Esophagus squamous epithelium (tissue), 5 donors: ENCODE measurements around the gene CDC42BPA. TPM values are rescaled to one million over a fixed set of nuclear protein-coding genes. Genes with fewer than 3 reads are reported as not detected.

Experiments
- DNase-seq: peaks from one replicate; lab custom pipeline; 2025; lab: John Stamatoyannopoulos, UW
- H3K27ac ChIP-seq, 4 donors: fragments of 200-600 bp; sonication (generic); one replicate each; pipeline ENCODE4 v1.5.1; 2016 to 2019; ENCODE audit warnings: mild to moderate bottlenecking in 1 of 4
- H3K27me3 ChIP-seq, 4 donors: fragments of 200-600 bp; sonication (generic); 1 replicate in 3 of 4; 2 replicates in 1 of 4; pipeline versions ENCODE4 v1.5.1 to v1.6.0; 2017 to 2021; ENCODE audit warnings: antibody characterized with exemption in 1 of 4
- H3K36me3 ChIP-seq, 3 donors: fragments of 200-600 bp; sonication (generic); one replicate each; pipeline ENCODE4 v1.5.1; 2016 to 2019
- H3K4me1 ChIP-seq, 3 donors: fragments of 200-600 bp; sonication (generic); one replicate each; pipeline ENCODE4 v1.5.1; 2017 to 2019
- H3K4me3 ChIP-seq, 4 donors: fragments of 200-600 bp; sonication (generic); 1 replicate in 3 of 4; 2 replicates in 1 of 4; pipeline ENCODE4 v1.5.1; 2016 to 2019; ENCODE audit warnings: mild to moderate bottlenecking in 2 of 4, moderate library complexity in 1 of 4
- H3K9me3 ChIP-seq, 3 donors: fragments of 200-600 bp; sonication (generic); one replicate each; pipeline ENCODE4 v1.5.1; 2016 to 2019
- POLR2A ChIP-seq, 4 donors: fragments of 450-650 bp; IDR thresholded peaks; one replicate each; pipeline ENCODE4 v1.6.1; 2017; ENCODE audit warnings: antibody characterized with exemption in 4 of 4, mild to moderate bottlenecking in 4 of 4, moderate library complexity in 3 of 4
- whole genome bisulfite sequencing, 2 donors: methylation state at CpG; one replicate each; pipeline ENCODE4 v1.1.5; 2018; 5-methylcytosine and 5-hydroxymethylcytosine counted together
- intact Hi-C: fragments of 100-400 bp; cut with DNase I; formaldehyde crosslinking; loops from one replicate; pipeline ENCODE4 v1.15.0; 2022
- total RNA-seq, 4 donors: library from RNA; depleted of rRNA; stranded (reverse); fragments of >200 nt; gene quantifications; one replicate each; pipeline ENCODE4 v1.1.0, GENCODE V29; 2016
- TF ChIP-seq, protein P1 (sequence below), 6 experiments: fragments of 450-650 bp in 4 of 6; fragments of 200-600 bp in 2 of 6; sonication (generic) in 2 of 6; IDR thresholded peaks; one replicate each; pipeline ENCODE4 v1.5.1; 2016 to 2019; ENCODE audit warnings: antibody characterized with exemption in 6 of 6, mild to moderate bottlenecking in 4 of 6, moderate library complexity in 4 of 6
- donor health status: DM: yes; HTN: yes; CAD: no.

The CDC42BPA gene
- total RNA-seq, 4 donors from 2014 or later, result 4.3 to 33.6 (median 17.2) TPM

DNA sequence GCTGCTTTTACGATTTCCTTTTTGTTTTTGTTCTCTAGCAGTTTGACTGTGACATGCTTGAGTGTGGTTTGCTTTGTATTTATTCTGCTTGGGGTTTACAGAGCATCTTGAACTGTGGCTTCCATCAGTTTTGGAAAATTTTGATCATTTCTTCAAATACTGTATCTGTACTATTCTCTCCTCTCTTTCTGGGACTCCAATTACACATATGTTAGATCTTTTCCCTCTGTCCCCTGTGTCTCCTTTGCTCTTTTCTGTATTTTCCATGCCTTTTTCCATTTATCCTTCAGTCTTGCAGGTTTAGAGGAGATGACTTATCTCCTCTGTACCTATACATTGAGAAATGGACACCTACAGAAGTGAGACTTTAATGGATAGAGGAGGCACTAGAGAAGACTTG lies 346.5 kb downstream of the CDC42BPA start:
- Histone ChIP-seq H3K9me3 (peaks cover 0 to 13% (median 4%) of the 10 kb centered on the region in 3 donors), H3K27ac (no peak overlapping the region), H3K4me3 (no peak overlapping the region), H3K4me1 (peaks cover 22 to 34% (median 30%) of the 10 kb centered on the region in 3 donors), H3K27me3 (no peaks in the 10 kb centered on the region), H3K36me3 (peaks cover 0 to 52% (median 0%) of the 10 kb centered on the region in 3 donors)
- TF ChIP-seq POLR2A (IDR thresholded peaks at IDR 0.05), result no peak
- TF ChIP-seq, protein P1, sequence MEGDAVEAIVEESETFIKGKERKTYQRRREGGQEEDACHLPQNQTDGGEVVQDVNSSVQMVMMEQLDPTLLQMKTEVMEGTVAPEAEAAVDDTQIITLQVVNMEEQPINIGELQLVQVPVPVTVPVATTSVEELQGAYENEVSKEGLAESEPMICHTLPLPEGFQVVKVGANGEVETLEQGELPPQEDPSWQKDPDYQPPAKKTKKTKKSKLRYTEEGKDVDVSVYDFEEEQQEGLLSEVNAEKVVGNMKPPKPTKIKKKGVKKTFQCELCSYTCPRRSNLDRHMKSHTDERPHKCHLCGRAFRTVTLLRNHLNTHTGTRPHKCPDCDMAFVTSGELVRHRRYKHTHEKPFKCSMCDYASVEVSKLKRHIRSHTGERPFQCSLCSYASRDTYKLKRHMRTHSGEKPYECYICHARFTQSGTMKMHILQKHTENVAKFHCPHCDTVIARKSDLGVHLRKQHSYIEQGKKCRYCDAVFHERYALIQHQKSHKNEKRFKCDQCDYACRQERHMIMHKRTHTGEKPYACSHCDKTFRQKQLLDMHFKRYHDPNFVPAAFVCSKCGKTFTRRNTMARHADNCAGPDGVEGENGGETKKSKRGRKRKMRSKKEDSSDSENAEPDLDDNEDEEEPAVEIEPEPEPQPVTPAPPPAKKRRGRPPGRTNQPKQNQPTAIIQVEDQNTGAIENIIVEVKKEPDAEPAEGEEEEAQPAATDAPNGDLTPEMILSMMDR (IDR thresholded peaks at IDR 0.05), result no peak
- WGBS, 2 donors, result 90 to 96% methylated on average over 1 of the region's 1 CpG
- intact Hi-C loops, result no loop called here
- no peak for DNase-seq

DNA sequence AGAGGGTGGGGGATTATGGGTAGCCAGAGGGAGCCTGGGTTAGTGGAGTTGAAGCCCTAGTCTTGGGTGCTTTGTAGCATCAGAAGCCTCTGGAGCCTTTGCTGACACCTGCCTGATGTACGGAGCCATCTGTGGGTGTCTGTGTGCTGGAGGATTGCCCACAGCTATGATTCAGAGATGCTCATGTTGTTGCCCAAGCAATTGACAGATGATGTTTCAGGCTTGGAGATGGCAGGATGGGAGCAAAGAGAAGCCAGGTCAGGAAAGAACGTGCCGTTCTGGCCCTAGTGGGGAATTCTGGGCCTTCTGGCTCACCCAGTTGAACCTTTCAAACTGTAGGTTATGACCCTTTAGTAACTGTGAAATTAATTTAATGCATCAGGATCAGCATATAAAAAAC lies 350.6 kb downstream of the CDC42BPA start:
- intact Hi-C loops, result no loop called here
- no peak for DNase-seq
- Histone ChIP-seq H3K9me3 (peaks cover 0 to 13% (median 4%) of the 10 kb centered on the region in 3 donors), H3K4me1 (peaks cover 0 to 2% (median 0%) of the 10 kb centered on the region in 3 donors), H3K27ac (peak overlapping the region in 2 of 4 donors; percentile 44 to 49), H3K36me3 (peaks cover 0 to 89% (median 13%) of the 10 kb centered on the region in 3 donors), H3K4me3 (no peak overlapping the region), H3K27me3 (no peaks in the 10 kb centered on the region)
- 38 to 44% methylated on average over 3 of the region's 3 CpGs for WGBS, 2 donors
- TF ChIP-seq, protein P1 (IDR thresholded peaks at IDR 0.05), result no peak
- no peak for TF ChIP-seq POLR2A (IDR thresholded peaks at IDR 0.05)

DNA sequence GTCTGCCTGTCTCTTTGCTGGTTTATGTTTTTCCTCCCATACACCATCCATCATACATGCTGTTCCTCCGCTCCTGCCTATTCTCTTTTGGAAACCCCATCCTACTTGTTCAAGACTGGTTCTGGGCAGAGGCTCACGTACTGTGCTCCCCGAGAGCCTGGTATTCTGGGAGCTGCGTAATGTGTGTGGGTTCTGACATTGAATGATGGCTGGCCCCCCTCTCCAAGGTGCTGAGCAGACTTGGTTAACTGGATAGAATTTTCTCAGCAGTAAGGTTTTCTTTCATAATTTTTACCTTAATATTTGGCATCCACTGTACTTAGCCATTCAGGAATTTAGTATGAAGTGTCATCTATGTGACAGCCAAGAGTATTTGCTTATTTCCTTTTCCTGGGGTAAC lies 351.6 kb downstream of the CDC42BPA start:
- H3K4me3 ChIP-seq, result no peak overlapping the region
- no peak for TF ChIP-seq POLR2A (IDR thresholded peaks at IDR 0.05)
- TF ChIP-seq, protein P1 (IDR thresholded peaks at IDR 0.05), result no peak
- WGBS, 2 donors, result 85 to 98% methylated on average over 4 of the region's 4 CpGs
- intact Hi-C loops, result no loop called here
- no peak for DNase-seq
- peaks cover 0 to 8% (median under 1%) of the 10 kb centered on the region in 3 donors for H3K9me3 ChIP-seq
- peak overlapping the region in 1 of 4 donors; percentile 40 for H3K27ac ChIP-seq
- H3K4me1 ChIP-seq, result no peaks in the 10 kb centered on the region
- peaks cover 0 to 91% (median 16%) of the 10 kb centered on the region in 3 donors for H3K36me3 ChIP-seq
- H3K27me3 ChIP-seq, result no peaks in the 10 kb centered on the region

DNA sequence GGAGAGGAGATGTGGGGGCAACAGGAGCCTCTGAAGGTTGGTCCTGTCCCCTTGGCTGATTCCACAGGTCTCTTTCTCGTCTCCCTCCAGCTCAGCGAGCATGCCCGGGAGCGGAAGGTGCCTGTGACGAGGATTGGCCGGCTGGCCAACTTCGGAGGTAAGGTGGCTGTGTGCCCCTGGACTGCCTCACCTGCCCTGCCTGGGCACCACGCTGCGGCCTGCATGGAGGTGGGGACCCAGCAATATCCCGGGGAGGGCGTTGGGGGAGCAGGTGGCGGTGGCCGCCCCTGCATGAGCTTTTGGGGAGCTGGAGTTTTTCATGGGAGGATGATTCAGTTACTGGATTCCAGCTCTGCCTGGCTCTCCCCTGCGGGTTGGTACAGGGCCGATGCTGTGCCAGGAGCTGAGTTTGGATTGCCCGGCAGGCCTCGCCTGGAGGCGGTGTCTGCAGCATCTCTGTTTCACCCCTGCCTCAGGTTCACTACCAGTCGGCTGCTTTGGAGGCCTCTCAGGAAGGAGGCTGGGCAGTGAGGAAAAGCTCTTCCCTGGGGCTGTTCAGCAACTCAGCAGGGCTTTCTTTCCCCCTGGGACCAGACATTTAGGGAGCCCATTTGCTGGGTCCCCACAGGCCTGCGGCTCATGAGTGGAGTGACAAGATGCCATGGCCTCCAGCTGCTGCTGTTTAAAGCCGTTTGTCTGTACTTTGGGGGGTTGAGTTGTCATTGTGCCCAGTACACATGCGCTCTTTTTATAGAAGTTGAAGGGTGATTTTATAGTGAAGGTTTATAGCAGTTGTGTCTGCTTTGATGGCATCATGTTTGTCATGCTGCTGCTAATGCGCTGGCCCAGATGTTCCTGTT lies 352.5 kb downstream of the CDC42BPA start:
- Histone ChIP-seq H3K36me3 (peaks cover 0 to 90% (median 16%) of the 10 kb centered on the region in 3 donors), H3K27ac (no peak overlapping the region), H3K9me3 (no peaks in the 10 kb centered on the region), H3K4me3 (no peak overlapping the region), H3K27me3 (no peaks in the 10 kb centered on the region), H3K4me1 (no peaks in the 10 kb centered on the region)
- 81 to 91% methylated on average over 6 of the region's 23 CpGs for WGBS, 2 donors
- DNase-seq, result no peak
- intact Hi-C loops, result no loop called here
- TF ChIP-seq POLR2A (IDR thresholded peaks at IDR 0.05), result no peak
- TF ChIP-seq, protein P1 (IDR thresholded peaks at IDR 0.05), result no peak
